K562 (cell line): Measurements from ENCODE around the gene RINL. TPM values are rescaled to one million over a fixed set of nuclear protein-coding genes. Genes with fewer than 3 reads are reported as not detected.

Source experiments
- polyA plus RNA-seq, 8 experiments: library from polyadenylated mRNA; depleted of rRNA in 4 of 8; stranded (reverse) in 5 of 8; unstranded in 3 of 8; fragments of >200 nt; fragmentation: Nextera tagmentation in 2 of 8; fragmentation: Illumina TruSeq in 1 of 8; extraction: Ambion mirVana in 2 of 8; extraction: Trizol in 1 of 8; gene quantifications; 2 replicates each; pipeline versions ENCODE4 v1.2.1 to v1.2.3, GENCODE V29; 2011 to 2014; ENCODE audit warnings: inconsistent platforms in 1 of 8, missing spikeins in 1 of 8
- total RNA-seq, 7 experiments: library from RNA; depleted of rRNA in 6 of 7; stranded (reverse); fragments of >200 nt in 6 of 7; fragmentation: Illumina TruSeq in 2 of 7; extraction: Trizol in 2 of 7; gene quantifications; 2 replicates each; pipeline versions ENCODE4 v1.2.1 to v1.2.3, GENCODE V29; 2011 to 2021; ENCODE audit warnings: low replicate concordance in 1 of 7

The RINL gene
- total and polyA plus RNA-seq, 9 of the 15 experiments (the other 6 are each of a cell fraction or from before 2014, with no cell fraction given): 0.82 to 10.9 (median 4.9) TPM

Other genes with a start within 250 kb of the RINL start
Only the 7 nearest of the 16 such genes appear.
- gene ECH1, start 46.5 kb downstream of the RINL start, total RNA-seq (2014; rRNA removed): 67.3 and 69.6 TPM in 2 replicates
- 40.1 and 58.0 TPM in 2 replicates for gene ECH1, start 46.5 kb downstream of the RINL start, total RNA-seq (2014; rRNA removed; fragmentation: Illumina TruSeq; extraction: Trizol)
- 84.9 and 98.2 TPM in 2 replicates for gene ECH1, start 46.5 kb downstream of the RINL start, total RNA-seq (2015; rRNA removed; fragmentation: Illumina TruSeq; extraction: Trizol)
- gene ECH1, start 46.5 kb downstream of the RINL start, total RNA-seq (2021): 89.2 and 91.7 TPM in 2 replicates
- gene ECH1, start 46.5 kb downstream of the RINL start, polyA plus RNA-seq (2011; rRNA removed): 67.3 and 115 TPM in 2 replicates
- gene ECH1, start 46.5 kb downstream of the RINL start, polyA plus RNA-seq (2014; fragmentation: Illumina TruSeq; extraction: Trizol): 133 TPM in 2 replicates
- 10 to 100 TPM; 47.5 to 99.9 TPM for gene ECH1, start 46.5 kb downstream of the RINL start, polyA plus RNA-seq (2014; fragmentation: Nextera tagmentation; extraction: Ambion mirVana)
- 55.2 and 118 TPM in 2 replicates for gene ECH1, start 46.5 kb downstream of the RINL start, polyA plus RNA-seq (2014; rRNA removed)
- gene HNRNPL, start 28.3 kb downstream of the RINL start, total RNA-seq (2014; rRNA removed): 313 and 355 TPM in 2 replicates
- 375 and 414 TPM in 2 replicates for gene HNRNPL, start 28.3 kb downstream of the RINL start, total RNA-seq (2014; rRNA removed; fragmentation: Illumina TruSeq; extraction: Trizol)
- 274 and 290 TPM in 2 replicates for gene HNRNPL, start 28.3 kb downstream of the RINL start, total RNA-seq (2015; rRNA removed; fragmentation: Illumina TruSeq; extraction: Trizol)
- gene HNRNPL, start 28.3 kb downstream of the RINL start, total RNA-seq (2021): 579 and 605 TPM in 2 replicates
- 284 and 572 TPM in 2 replicates for gene HNRNPL, start 28.3 kb downstream of the RINL start, polyA plus RNA-seq (2011; rRNA removed)
- 550 and 610 TPM in 2 replicates for gene HNRNPL, start 28.3 kb downstream of the RINL start, polyA plus RNA-seq (2014; fragmentation: Illumina TruSeq; extraction: Trizol)
- 10 to 100 TPM; 39.5 to 51.4 TPM for gene HNRNPL, start 28.3 kb downstream of the RINL start, polyA plus RNA-seq (2014; fragmentation: Nextera tagmentation; extraction: Ambion mirVana)
- gene HNRNPL, start 28.3 kb downstream of the RINL start, polyA plus RNA-seq (2014; rRNA removed): 271 and 299 TPM in 2 replicates
- gene SIRT2, start 21.3 kb upstream of the RINL start, total RNA-seq (2014; rRNA removed): 24.0 and 31.6 TPM in 2 replicates
- 12.6 and 14.4 TPM in 2 replicates for gene SIRT2, start 21.3 kb upstream of the RINL start, total RNA-seq (2014; rRNA removed; fragmentation: Illumina TruSeq; extraction: Trizol)
- gene SIRT2, start 21.3 kb upstream of the RINL start, total RNA-seq (2015; rRNA removed; fragmentation: Illumina TruSeq; extraction: Trizol): 21.6 and 21.7 TPM in 2 replicates
- 25.3 and 26.0 TPM in 2 replicates for gene SIRT2, start 21.3 kb upstream of the RINL start, total RNA-seq (2021)
- 22.9 and 39.8 TPM in 2 replicates for gene SIRT2, start 21.3 kb upstream of the RINL start, polyA plus RNA-seq (2011; rRNA removed)
- 32.6 and 35.2 TPM in 2 replicates for gene SIRT2, start 21.3 kb upstream of the RINL start, polyA plus RNA-seq (2014; fragmentation: Illumina TruSeq; extraction: Trizol)
- gene SIRT2, start 21.3 kb upstream of the RINL start, polyA plus RNA-seq (2014; fragmentation: Nextera tagmentation; extraction: Ambion mirVana): 1 to 10 TPM; 2.3 to 7.1 TPM
- gene SIRT2, start 21.3 kb upstream of the RINL start, polyA plus RNA-seq (2014; rRNA removed): 23.5 and 24.6 TPM in 2 replicates
- gene NFKBIB, start 21.7 kb upstream of the RINL start, total RNA-seq (2014; rRNA removed): 37.6 and 54.8 TPM in 2 replicates
- gene NFKBIB, start 21.7 kb upstream of the RINL start, total RNA-seq (2014; rRNA removed; fragmentation: Illumina TruSeq; extraction: Trizol): 5.8 and 6.1 TPM in 2 replicates
- gene NFKBIB, start 21.7 kb upstream of the RINL start, total RNA-seq (2015; rRNA removed; fragmentation: Illumina TruSeq; extraction: Trizol): 12.9 TPM in 2 replicates
- gene NFKBIB, start 21.7 kb upstream of the RINL start, total RNA-seq (2021): 33.5 and 34.7 TPM in 2 replicates
- 10.4 and 11.7 TPM in 2 replicates for gene NFKBIB, start 21.7 kb upstream of the RINL start, polyA plus RNA-seq (2011; rRNA removed)
- gene NFKBIB, start 21.7 kb upstream of the RINL start, polyA plus RNA-seq (2014; fragmentation: Illumina TruSeq; extraction: Trizol): 7.2 and 14.4 TPM in 2 replicates
- gene NFKBIB, start 21.7 kb upstream of the RINL start, polyA plus RNA-seq (2014; fragmentation: Nextera tagmentation; extraction: Ambion mirVana): 1 to 10 TPM; 1.5 to 1.7 TPM
- gene NFKBIB, start 21.7 kb upstream of the RINL start, polyA plus RNA-seq (2014; rRNA removed): 44.9 and 46.7 TPM in 2 replicates
- not detected in 2 replicates for gene CCER2, start 33.9 kb upstream of the RINL start, total RNA-seq (2014; rRNA removed)
- not detected in 2 replicates for gene CCER2, start 33.9 kb upstream of the RINL start, total RNA-seq (2014; rRNA removed; fragmentation: Illumina TruSeq; extraction: Trizol)
- not detected in 2 replicates for gene CCER2, start 33.9 kb upstream of the RINL start, total RNA-seq (2015; rRNA removed; fragmentation: Illumina TruSeq; extraction: Trizol)
- 0.40 TPM in 1 of 2 replicates, not detected in the other for gene CCER2, start 33.9 kb upstream of the RINL start, total RNA-seq (2021)
- gene CCER2, start 33.9 kb upstream of the RINL start, polyA plus RNA-seq (2011; rRNA removed): 0.19 and 0.21 TPM in 2 replicates
- gene CCER2, start 33.9 kb upstream of the RINL start, polyA plus RNA-seq (2014; fragmentation: Illumina TruSeq; extraction: Trizol): not detected in 2 replicates
- not detected for gene CCER2, start 33.9 kb upstream of the RINL start, polyA plus RNA-seq (2014; fragmentation: Nextera tagmentation; extraction: Ambion mirVana)
- 0.13 and 0.68 TPM in 2 replicates for gene CCER2, start 33.9 kb upstream of the RINL start, polyA plus RNA-seq (2014; rRNA removed)
- 32.2 and 39.5 TPM in 2 replicates for gene SARS2, start 52.5 kb upstream of the RINL start, total RNA-seq (2014; rRNA removed)
- 12.8 and 15.5 TPM in 2 replicates for gene SARS2, start 52.5 kb upstream of the RINL start, total RNA-seq (2014; rRNA removed; fragmentation: Illumina TruSeq; extraction: Trizol)
- 36.3 and 38.0 TPM in 2 replicates for gene SARS2, start 52.5 kb upstream of the RINL start, total RNA-seq (2015; rRNA removed; fragmentation: Illumina TruSeq; extraction: Trizol)
- gene SARS2, start 52.5 kb upstream of the RINL start, total RNA-seq (2021): 50.6 and 59.1 TPM in 2 replicates
- gene SARS2, start 52.5 kb upstream of the RINL start, polyA plus RNA-seq (2011; rRNA removed): 31.3 and 55.5 TPM in 2 replicates
- 31.7 and 55.2 TPM in 2 replicates for gene SARS2, start 52.5 kb upstream of the RINL start, polyA plus RNA-seq (2014; fragmentation: Illumina TruSeq; extraction: Trizol)
- gene SARS2, start 52.5 kb upstream of the RINL start, polyA plus RNA-seq (2014; fragmentation: Nextera tagmentation; extraction: Ambion mirVana): 1 to 10 TPM; 3.1 to 7.0 TPM
- gene SARS2, start 52.5 kb upstream of the RINL start, polyA plus RNA-seq (2014; rRNA removed): 55.5 and 60.3 TPM in 2 replicates
- 174 and 225 TPM in 2 replicates for gene MRPS12, start 52.7 kb upstream of the RINL start, total RNA-seq (2014; rRNA removed)
- 31.3 and 41.1 TPM in 2 replicates for gene MRPS12, start 52.7 kb upstream of the RINL start, total RNA-seq (2014; rRNA removed; fragmentation: Illumina TruSeq; extraction: Trizol)
- gene MRPS12, start 52.7 kb upstream of the RINL start, total RNA-seq (2015; rRNA removed; fragmentation: Illumina TruSeq; extraction: Trizol): 91.9 and 92.7 TPM in 2 replicates
- gene MRPS12, start 52.7 kb upstream of the RINL start, total RNA-seq (2021): 144 and 156 TPM in 2 replicates
- 52.0 and 68.0 TPM in 2 replicates for gene MRPS12, start 52.7 kb upstream of the RINL start, polyA plus RNA-seq (2011; rRNA removed)
- 42.9 and 93.5 TPM in 2 replicates for gene MRPS12, start 52.7 kb upstream of the RINL start, polyA plus RNA-seq (2014; fragmentation: Illumina TruSeq; extraction: Trizol)
- 10 to 100 TPM in 1 of 2 experiments, 1 to 10 TPM in 1; 8.1 to 34.5 TPM for gene MRPS12, start 52.7 kb upstream of the RINL start, polyA plus RNA-seq (2014; fragmentation: Nextera tagmentation; extraction: Ambion mirVana)
- 143 and 177 TPM in 2 replicates for gene MRPS12, start 52.7 kb upstream of the RINL start, polyA plus RNA-seq (2014; rRNA removed)